HEK293T (cell line): ENCODE results near the gene MANSC1.

ENCODE experiments used
- CTCF ChIA-PET: fragments of 350-600 bp; formaldehyde crosslinking; extraction: SDS; loops from one replicate; lab custom pipeline; 2021; ENCODE audit warnings: antibody characterized with exemption, inconsistent platforms; lab: Yijun Ruan, JAX
- POLR2A ChIA-PET: fragments of 350-600 bp; formaldehyde crosslinking; extraction: SDS; loops from one replicate; lab custom pipeline; 2020; ENCODE audit warnings: antibody characterized with exemption, inconsistent platforms; lab: Yijun Ruan, JAX
- DNase-seq: peaks from one replicate; pipeline ENCODE4 v3.0.0; 2012; ENCODE audit warnings: mixed read lengths; ENCODE audit errors: extremely low spot score
- ARNT ChIP-seq: fragments of 450-650 bp; IDR thresholded peaks from 2 replicates; pipeline ENCODE4 v1.6.1; 2017; ENCODE audit warnings: mild to moderate bottlenecking
- BHLHE40 ChIP-seq: fragments of 450-650 bp; IDR thresholded peaks from 2 replicates; pipeline ENCODE4 v1.6.1; 2016; ENCODE audit warnings: mild to moderate bottlenecking, moderate library complexity, borderline replicate concordance
- CTBP1 ChIP-seq: fragments of 450-650 bp; IDR thresholded peaks from 2 replicates; pipeline ENCODE4 v1.6.1; 2016; ENCODE audit warnings: borderline replicate concordance
- ELF4 ChIP-seq: fragments of 450-650 bp; IDR thresholded peaks from 2 replicates; pipeline ENCODE4 v1.6.1; 2017; ENCODE audit warnings: antibody characterized with exemption
- FOXA1 ChIP-seq: fragments of 450-650 bp; IDR thresholded peaks from 2 replicates; pipeline ENCODE4 v1.6.1; 2016; ENCODE audit warnings: mild to moderate bottlenecking
- FOXK2 ChIP-seq: fragments of 450-650 bp; IDR thresholded peaks from 2 replicates; pipeline ENCODE4 v1.6.1; 2016; ENCODE audit warnings: mild to moderate bottlenecking
- FOXM1 ChIP-seq: fragments of 450-650 bp; IDR thresholded peaks from 2 replicates; pipeline ENCODE4 v1.6.1; 2017; ENCODE audit warnings: mild to moderate bottlenecking, borderline replicate concordance
- HDGF ChIP-seq: fragments of 450-650 bp; IDR thresholded peaks from 2 replicates; pipeline ENCODE4 v1.6.1; 2017; ENCODE audit warnings: antibody characterized with exemption, borderline replicate concordance
- L3MBTL2 ChIP-seq: fragments of 450-650 bp; conservative IDR thresholded peaks from 2 replicates; pipeline ENCODE4 v1.6.1; 2016; ENCODE audit warnings: mild to moderate bottlenecking
- LEF1 ChIP-seq: fragments of 450-650 bp; IDR thresholded peaks from 2 replicates; pipeline ENCODE4 v1.6.1; 2017; ENCODE audit warnings: mild to moderate bottlenecking, borderline replicate concordance
- NFRKB ChIP-seq: fragments of 450-650 bp; IDR thresholded peaks from 2 replicates; pipeline ENCODE4 v1.6.1; 2016; ENCODE audit warnings: mild to moderate bottlenecking, moderate library complexity
- SP1 ChIP-seq: fragments of 450-650 bp; IDR thresholded peaks from 2 replicates; pipeline ENCODE4 v1.6.1; 2017
- SUZ12 ChIP-seq: fragments of 450-650 bp; IDR thresholded peaks from 2 replicates; pipeline ENCODE4 v1.6.1; 2016; ENCODE audit warnings: mild to moderate bottlenecking
- TARDBP ChIP-seq: fragments of 450-650 bp; IDR thresholded peaks from 2 replicates; pipeline ENCODE4 v1.6.1; 2016
- ZNF384 ChIP-seq: fragments of 450-650 bp; IDR thresholded peaks from 2 replicates; pipeline ENCODE4 v1.6.1; 2016
- TF ChIP-seq, protein P1 (sequence below): fragments of 450-650 bp; IDR thresholded peaks from 2 replicates; pipeline ENCODE4 v1.6.1; 2016

The MANSC1 gene

DNA sequence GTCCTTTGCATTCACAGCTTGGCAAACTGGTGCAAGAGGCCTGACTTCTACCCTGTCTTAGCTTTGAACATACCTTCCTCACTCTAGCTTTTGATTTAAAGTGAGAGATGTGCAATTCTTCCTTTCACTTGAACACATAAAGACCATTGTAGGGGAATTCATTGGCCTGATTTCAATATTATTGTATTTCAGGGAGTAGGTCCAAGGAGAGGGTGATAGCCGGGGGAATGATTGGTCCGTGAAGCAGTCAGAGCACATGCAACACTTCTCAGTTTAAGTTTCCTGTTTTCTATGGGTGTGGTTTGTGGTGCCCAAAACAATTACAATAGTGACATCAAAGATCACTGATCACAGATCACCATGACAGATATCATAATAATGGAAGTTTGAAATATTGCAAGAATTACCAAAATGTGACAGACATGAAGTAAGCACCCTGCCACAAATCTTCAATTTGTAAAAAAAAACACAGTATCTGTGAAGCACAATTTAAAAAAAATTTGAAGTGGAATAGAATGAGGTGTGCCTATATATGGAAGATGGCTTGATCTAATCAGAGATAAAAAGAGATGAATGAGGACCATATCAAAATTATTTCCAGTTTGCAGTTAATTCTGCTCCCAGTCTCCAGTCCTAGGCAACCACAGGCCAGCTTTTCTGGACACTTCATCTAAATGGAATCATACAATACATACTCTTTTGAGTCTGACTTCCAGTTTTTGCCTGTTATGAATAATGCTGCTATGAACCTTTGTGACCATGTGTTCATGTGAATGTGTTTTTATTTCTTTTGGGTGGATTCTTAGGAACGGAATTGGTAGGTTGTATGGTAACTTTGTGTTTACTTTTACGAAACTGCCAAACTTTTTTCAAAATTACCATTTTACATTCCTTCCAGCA lies 30.0 kb upstream of the MANSC1 start:
- ChIA-PET CTCF (interaction anchor here (0.6 to 1.4 kb wide), 2 partner anchors 140 to 324 kb away, joined by 3 to 4 read pairs; no protein-coding TSS in a partner anchor), POLR2A (interaction anchor here (0.8 kb wide), 1 partner anchor 23 kb away, joined by 3 read pairs; the partner anchor contains the start of gene BORCS5)
- no peak for DNase-seq
- TF ChIP-seq FOXK2 (no peak), HDGF (no peak), ZNF384 (no peak), FOXA1 (no peak), FOXM1 (no peak), SP1 (no peak), NFRKB (no peak), ARNT (no peak), LEF1 (no peak), BHLHE40 (no peak), SUZ12 (no peak), TARDBP (no peak), CTBP1 (no peak), ELF4 (no peak), L3MBTL2 (no peak)
- TF ChIP-seq, protein P1, sequence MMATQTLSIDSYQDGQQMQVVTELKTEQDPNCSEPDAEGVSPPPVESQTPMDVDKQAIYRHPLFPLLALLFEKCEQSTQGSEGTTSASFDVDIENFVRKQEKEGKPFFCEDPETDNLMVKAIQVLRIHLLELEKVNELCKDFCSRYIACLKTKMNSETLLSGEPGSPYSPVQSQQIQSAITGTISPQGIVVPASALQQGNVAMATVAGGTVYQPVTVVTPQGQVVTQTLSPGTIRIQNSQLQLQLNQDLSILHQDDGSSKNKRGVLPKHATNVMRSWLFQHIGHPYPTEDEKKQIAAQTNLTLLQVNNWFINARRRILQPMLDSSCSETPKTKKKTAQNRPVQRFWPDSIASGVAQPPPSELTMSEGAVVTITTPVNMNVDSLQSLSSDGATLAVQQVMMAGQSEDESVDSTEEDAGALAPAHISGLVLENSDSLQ, result no peak

DNA sequence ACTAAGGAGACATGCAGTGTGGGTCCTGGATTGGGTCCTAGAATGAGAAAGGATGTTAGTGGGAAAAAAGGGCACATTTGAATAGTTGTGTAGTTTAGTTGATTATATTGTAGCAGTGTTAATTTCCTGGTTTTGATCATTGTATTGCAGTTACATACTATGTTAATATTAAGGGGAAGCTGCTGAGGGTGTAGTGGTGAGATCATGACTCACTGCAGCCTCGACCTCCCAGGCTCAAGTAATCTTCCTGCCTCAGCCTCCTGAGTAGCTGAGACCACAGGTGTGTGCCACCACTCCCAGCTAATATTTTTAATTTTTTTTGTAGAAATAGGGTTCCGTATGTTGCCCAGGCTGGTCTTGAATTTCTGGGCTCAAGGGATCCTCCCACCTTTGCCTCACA lies 28.6 kb upstream of the MANSC1 start:
- POLR2A ChIA-PET, result interaction anchor here (1.6 kb wide), 1 partner anchor 317 kb away, joined by 3 read pairs; the partner anchor contains the start of gene GPR19
- TF ChIP-seq ELF4, result no peak
- TF ChIP-seq TARDBP, result no peak
- no peak for TF ChIP-seq FOXM1
- TF ChIP-seq L3MBTL2, result no peak
- TF ChIP-seq, protein P1, result no peak
- no peak for TF ChIP-seq ARNT
- no peak for TF ChIP-seq CTBP1
- no peak for TF ChIP-seq LEF1
- no peak for TF ChIP-seq FOXA1
- TF ChIP-seq ZNF384, result no peak
- DNase-seq, result no peak
- CTCF ChIA-PET, result interaction anchor here (2.1 kb wide), 1 partner anchor 19 kb away, joined by 8 read pairs; no protein-coding TSS in a partner anchor

DNA sequence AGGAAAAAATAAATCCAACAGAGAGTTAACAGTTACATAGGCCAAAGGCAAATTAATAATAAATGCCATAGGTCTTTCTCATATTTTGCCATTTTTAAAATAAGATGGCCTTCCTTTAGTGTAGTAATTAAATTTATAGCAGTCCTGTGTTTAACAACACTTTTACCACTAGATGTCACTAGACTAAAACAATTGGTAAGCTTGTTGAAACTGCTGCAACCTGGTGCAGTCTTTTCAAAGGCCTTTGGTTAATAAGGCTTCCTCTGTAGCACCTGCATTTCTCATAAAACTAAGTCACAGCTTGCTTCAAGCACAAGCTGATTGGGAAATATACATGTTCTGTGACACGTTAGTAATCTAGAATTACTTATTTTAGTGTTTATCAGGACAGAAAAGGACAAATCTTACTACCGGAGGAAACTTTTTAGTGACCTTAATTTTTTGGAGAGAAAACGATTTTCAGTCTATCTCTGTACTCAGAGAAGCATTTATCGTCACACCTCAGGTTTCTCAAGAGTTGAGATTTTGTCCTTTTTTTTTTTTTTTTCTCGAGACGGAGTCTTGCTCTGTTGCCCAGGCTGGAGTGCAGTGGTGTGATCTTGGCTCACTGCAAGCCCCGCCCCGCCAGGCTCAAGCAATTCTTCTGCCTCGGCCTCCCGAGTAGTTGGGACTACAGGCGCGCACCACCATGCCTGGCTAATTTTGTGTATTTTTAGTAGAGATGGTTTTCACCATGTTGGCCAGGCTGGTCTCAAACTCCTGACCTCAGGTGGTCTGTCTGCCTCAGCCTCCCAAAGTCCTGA lies 26.8 kb upstream of the MANSC1 start:
- TF ChIP-seq FOXK2, result no peak
- no peak for TF ChIP-seq CTBP1
- no peak for TF ChIP-seq ZNF384
- TF ChIP-seq NFRKB, result no peak
- TF ChIP-seq L3MBTL2, result no peak
- TF ChIP-seq TARDBP, result no peak
- TF ChIP-seq SUZ12, result no peak
- no peak for TF ChIP-seq SP1
- no peak for TF ChIP-seq FOXM1
- POLR2A ChIA-PET, result interaction anchor here (1.1 kb wide), 1 partner anchor 20 kb away, joined by 4 read pairs; the partner anchor contains the start of gene BORCS5
- DNase-seq, result peak; percentile 68

DNA sequence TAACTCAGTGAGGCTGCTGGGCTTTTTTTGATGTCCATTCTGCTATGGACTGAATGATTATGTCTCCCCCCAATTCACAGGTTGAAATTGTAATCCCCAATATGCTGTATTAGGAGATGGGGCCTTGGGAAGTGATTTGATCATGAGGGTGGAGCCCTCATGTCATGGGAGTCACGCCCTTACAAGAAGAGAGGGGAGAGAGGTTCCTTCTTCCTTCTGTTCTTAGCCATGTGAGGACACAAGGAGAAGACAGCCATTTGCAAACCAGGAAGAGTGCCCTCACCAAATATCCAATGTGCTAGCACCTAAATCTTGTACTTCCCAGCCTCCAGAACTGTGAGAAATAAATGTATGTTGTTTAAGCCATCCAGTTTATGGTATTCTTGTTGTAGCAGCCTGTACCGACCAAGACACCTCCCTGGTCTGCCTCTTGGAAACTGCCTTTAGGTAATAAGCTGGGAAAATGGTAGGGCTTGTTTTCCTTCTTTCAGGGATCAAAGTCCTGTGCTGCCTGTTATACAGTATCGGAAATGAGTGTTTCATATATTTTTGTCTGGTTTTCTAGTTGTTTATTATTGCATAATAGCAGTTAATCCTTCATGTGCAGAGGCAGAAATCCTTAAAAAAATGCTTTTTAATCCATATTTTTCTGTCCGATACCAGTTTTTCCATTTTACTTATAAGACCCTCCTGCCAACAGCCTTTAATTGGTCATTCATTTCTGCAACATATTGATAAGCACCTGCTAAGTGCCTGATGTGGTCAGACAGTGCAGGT lies 23.1 kb upstream of the MANSC1 start:
- ChIA-PET POLR2A (interaction anchor here (1.1 kb wide), 1 partner anchor 323 kb away, joined by 3 read pairs; the partner anchor contains the start of gene GPR19), CTCF (no interaction called here)
- TF ChIP-seq ARNT (no peak), ZNF384 (no peak), ELF4 (no peak), CTBP1 (no peak)
- no peak for DNase-seq

More for the DNA sequence above, 26.8 kb upstream of the MANSC1 start:
- CTCF ChIA-PET, result interaction anchor here (0.5 to 2.9 kb wide), 15 partner anchors 10 to 835 kb away, joined by 3 to 13 read pairs (median 4); no protein-coding TSS in a partner anchor

DNA sequence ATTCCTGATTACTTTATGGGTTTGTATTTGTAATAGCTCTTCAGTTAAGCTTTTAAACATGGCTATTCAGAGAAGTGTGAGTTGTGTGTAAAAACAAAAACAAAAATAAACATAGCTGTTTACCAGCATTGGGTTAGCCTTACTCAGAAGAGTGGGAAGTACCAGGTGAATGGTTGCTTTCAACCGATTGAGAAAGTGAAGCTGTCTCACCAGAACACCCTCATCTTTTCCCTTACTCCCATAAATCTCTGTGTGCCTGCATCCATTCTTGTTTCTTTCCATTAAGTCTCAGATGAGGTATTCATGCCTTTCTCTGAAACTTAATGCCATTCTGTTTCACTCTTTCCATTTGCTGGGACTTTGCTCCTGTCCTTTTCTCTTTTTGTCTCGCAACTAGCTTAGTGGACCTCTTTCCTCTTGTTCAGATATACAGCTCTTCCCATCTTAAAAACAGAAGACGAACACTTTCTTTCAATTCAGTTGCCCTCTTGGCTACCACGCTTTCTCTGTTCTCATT lies 17.5 kb upstream of the MANSC1 start:
- POLR2A ChIA-PET, result interaction anchor here (3.3 kb wide), 1 partner anchor 11 kb away, joined by 21 read pairs; the partner anchor contains the start of gene BORCS5
- DNase-seq, result no peak
- TF ChIP-seq NFRKB (no peak), ZNF384 (no peak), SP1 (no peak), FOXM1 (no peak), HDGF (no peak), CTBP1 (no peak), ELF4 (no peak), TARDBP (no peak), LEF1 (no peak), BHLHE40 (no peak), FOXA1 (no peak), ARNT (no peak), SUZ12 (no peak)
- TF ChIP-seq, protein P1, result no peak
- CTCF ChIA-PET, result interaction anchor here (0.9 to 1.4 kb wide), 2 partner anchors 195 to 334 kb away, joined by 3 to 4 read pairs; partner anchors contain the start of gene DUSP16
